NCI-H187 (cell line): ENCODE results near the gene C11orf91.
"Not testable (repeated sequence)": the region's sequence is repeated elsewhere in the genome, so short reads cannot be mapped to it uniquely, and the experiment has no call there.

Experiments used
- DNase-seq, 2 experiments: peaks; one replicate each; lab custom pipeline; 2025; lab: John Stamatoyannopoulos, UW

Gene C11orf91

GRCh38 chr11:33721426-33721825, 20.8 kb upstream of the C11orf91 start:
- DNase-seq: no peak

DNA sequence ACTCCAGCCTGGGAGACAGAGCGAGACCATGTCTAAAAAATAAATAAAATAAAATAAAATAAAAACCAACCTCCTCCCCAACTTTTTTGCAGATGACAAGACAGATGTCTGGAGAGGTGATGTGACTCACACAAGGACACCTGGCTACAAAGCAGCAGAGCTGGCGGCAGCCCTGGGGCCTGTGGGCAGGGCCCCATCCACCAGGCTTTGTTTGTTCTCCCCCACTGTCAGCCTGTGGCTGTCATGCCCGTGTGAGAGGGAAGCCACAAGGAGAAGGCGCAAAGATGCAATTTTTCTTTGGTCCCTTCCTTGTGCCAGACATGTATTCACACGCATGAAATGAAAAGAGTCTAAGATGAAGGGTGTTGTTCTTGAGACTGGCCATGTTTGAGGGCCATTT, 19.0 kb upstream of the C11orf91 start:
- DNase-seq: no peak

DNA sequence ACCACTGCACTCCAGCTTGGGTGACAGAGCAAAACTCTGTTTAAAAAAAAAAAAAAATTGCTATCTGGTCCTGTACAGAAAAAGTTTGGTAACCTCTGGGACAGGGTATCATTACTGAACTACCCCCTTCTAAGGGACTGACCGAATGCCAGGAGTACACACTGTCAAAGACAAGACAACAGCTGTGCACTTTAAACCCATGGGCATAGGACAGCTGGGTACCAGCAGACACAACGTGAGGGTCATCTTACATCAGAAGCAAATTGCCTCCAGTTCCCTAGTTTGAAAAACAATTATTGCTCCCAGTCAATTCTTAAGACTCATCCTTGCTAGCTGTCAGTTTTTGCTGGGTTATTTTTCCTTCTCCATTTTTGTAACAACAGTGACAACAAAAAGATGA, 17.8 kb upstream of the C11orf91 start:
- DNase-seq: no peak

DNA sequence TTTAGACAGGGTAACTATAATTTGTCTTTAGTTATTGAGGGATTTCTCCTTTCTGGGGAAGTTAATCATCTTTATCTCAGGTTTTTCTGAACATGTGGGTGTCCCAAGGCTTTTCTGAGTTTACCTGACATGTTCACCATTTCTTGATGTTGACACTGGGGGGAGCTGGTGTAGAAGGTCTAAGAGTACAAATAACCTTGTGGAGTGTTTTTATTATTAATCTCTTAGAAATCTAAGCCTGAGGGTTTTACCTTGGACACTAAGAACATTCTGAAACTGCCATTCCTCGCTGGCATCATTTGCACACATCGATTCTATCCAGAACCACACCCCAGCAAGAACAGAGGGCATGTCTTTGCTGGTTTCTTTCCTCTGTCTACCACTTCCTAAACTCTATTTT, 15.6 kb upstream of the C11orf91 start:
- DNase-seq: no peak

DNA sequence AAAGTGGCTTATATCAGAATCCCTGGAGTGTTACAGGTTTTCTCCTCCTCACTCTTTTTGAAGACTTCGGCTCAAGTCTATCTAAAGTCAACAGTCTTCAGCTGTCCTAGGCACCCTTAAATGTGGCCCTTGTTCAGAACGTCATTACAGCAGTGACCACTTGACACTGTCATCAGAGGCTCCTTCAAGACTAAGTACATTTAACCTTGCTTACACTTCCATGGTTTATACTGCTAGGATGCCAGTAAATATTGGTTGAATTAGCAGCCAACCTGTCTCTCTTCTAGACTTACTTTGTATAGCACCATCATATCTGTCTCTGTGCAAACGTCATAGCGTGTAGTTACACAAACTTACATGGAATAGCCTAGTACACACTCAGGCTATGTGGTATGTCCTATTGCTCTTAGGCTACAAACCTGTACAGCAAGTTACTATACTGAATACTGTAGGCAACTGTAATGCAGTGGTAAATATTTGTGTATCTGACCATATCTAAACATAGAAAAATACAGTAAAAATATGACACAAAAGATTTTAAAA, 13.3 kb upstream of the C11orf91 start:
- no peak for DNase-seq

- no peak for DNase-seq
Measured at GRCh38 chr11:33713151-33713855, 12.7 kb upstream of the C11orf91 start.

- DNase-seq: no peak
Measured at GRCh38 chr11:33712436-33712835, 11.8 kb upstream of the C11orf91 start.

- no peak for DNase-seq
Measured at GRCh38 chr11:33709466-33709865, 8.8 kb upstream of the C11orf91 start.

DNA sequence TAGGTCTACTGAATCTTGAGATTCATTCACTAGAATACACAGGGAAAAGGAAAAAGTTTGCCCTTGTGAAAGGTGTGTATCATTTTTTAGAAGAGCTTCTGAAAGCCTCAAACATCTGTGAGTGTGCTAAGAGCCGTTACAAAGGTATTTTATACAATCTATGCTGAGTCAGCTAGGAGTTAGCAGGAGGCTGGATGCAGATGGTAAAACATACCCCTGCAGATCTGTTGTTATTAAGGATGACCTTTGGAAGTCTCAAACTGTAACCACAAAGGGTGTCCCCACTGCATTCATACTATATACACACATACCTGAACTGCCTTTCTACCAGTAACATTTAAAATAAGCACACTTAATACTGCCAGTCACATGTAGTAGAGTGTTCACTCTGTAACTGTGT, 8.4 kb upstream of the C11orf91 start:
- no peak for DNase-seq

DNA sequence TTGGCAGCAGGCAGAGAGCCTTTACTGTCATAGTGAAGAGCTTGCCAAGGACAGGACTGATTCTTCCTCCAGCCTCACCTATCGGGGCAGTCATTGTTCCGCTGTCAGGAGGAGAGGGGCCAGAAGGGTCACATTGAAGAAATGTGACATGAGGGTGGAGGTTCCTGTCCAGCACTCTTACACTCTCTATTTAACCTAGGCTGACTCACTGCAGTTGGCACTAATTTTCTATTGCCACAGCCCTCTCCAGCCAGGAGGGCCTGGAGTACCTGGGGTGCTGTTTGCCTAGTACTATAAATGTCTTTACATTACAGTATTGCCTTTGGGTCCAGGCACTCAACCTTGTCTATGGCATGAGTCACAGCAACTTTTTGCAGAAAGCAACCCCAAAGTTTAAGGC, 7.2 kb upstream of the C11orf91 start:
- not testable (repeated sequence) for DNase-seq

- DNase-seq: no peak
Measured at GRCh38 chr11:33706966-33707365, 6.3 kb upstream of the C11orf91 start.

- no peak for DNase-seq
Measured at GRCh38 chr11:33706546-33706945, 5.9 kb upstream of the C11orf91 start.

DNA sequence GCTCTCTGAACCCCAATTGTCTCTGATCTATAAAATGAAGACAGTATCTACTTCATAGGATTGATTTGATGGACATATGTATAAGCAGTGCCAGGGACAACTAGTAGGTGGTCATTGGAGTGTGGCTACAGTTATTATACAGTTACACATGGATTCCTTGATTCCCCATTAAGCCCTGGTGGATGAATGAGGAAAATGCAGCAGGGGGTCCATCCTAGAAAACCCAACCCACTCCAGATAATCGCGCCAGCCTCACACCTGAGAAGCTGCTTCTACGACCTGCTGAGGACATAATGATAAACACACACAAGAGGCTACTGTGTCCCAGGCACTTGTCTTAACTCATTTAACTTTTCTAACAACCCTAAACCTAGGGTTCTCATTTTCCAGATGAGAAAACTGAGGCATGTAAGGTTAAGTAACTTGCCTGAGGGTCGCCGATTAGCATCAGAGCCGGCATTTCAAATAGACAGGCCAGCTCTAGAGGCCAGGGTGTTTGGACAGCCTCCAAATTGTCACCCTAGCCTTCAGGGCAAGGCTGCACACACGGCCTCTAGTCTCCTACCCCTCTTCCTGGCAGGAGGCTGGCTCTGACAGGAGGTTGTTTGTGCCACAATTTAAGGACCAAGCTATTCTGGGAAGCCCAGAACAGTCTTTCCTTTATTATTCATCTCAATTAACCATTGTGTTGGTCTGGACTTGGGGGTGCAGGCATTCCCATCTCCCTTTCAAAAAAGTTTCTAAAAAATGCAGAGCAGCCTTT, 3.8 kb upstream of the C11orf91 start:
- no peak for DNase-seq

DNA sequence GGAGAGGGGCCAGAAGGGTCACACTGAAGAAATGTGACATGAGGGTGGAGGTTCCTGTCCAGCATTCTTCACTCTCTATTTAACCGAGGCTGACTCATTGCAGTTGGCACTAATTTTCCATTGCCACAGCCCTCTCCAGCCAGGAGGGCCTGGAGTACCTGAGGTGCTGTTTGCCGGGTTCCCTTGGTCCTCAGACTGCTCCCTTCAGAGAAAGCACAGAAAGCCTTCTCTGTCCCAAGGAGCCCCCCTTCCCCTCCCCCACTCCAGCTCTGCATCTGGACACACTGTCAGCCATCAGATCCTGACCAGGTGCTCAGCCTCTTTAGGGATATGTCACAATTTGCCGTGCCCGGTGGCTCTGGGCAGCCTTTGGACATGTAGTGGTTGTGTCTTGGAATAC, 3.2 kb upstream of the C11orf91 start:
- no peak for DNase-seq

GRCh38 chr11:33703234-33703633, 2.6 kb upstream of the C11orf91 start:
- no peak for DNase-seq

- DNase-seq: no peak
Measured at GRCh38 chr11:33701302-33702230, 940 bp upstream of the C11orf91 start.

DNA sequence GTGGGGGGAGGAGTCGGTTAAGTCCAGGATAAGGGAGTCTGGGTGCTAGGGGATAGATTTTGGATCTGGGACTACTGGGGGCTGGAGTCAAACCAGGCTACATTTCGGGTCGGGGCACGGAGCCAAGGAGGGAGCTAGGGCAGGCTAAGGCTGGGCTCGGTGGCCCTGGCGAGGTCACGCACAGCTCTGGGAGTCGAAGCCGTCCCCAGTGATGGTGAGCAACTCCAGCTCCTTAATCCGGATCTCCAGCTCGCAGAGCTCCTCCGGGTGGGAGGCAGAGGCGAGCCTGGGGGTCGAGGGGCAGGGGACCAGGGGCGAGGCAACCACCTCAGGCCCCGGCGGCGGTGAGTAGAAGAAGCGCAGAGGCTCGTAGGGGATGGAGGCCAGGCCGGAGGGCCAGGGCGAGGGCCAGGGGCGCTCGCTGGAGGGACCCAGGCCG, 544 bp downstream of the C11orf91 start:
- no peak for DNase-seq

GRCh38 chr11:33699515-33700062, 1.0 kb downstream of the C11orf91 start:
- no peak for DNase-seq

DNA sequence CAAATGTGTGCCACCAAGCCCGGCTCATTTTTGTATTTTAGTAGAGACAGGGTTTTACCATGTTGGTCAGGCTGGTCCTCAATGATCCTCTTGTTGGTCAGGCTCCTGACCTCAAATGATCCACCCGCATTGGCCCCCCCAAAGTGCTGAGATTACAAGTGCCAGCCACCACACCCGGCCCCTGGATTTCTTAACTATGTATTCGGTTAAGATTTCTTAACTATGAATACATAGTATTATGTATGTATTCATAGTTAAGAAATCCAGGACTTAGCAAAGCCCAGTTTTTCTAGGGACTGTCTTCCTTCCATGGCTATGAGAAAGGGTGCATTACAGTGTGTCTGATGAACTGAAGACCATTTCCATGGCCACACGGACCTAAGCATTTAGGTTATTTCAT, 1.7 kb downstream of the C11orf91 start:
- no peak for DNase-seq

- no peak for DNase-seq
Measured at GRCh38 chr11:33697997-33698396, 2.6 kb downstream of the C11orf91 start.

- no peak for DNase-seq
Measured at GRCh38 chr11:33696931-33697638, 3.5 kb downstream of the C11orf91 start.
